GM12801 (cell line): ENCODE results near the gene CCL5.

Experiments
- CTCF ChIP-seq: IDR thresholded peaks from one replicate; pipeline ENCODE4 v1.5.1; 2011; ENCODE audit warnings: control low read depth; ENCODE audit not compliant: insufficient read length; ENCODE audit errors: extremely low read depth

Gene CCL5

GRCh38 chr17:35872196-35872980, 7.8 kb downstream of the CCL5 start:
- TF ChIP-seq CTCF, result no peak

DNA sequence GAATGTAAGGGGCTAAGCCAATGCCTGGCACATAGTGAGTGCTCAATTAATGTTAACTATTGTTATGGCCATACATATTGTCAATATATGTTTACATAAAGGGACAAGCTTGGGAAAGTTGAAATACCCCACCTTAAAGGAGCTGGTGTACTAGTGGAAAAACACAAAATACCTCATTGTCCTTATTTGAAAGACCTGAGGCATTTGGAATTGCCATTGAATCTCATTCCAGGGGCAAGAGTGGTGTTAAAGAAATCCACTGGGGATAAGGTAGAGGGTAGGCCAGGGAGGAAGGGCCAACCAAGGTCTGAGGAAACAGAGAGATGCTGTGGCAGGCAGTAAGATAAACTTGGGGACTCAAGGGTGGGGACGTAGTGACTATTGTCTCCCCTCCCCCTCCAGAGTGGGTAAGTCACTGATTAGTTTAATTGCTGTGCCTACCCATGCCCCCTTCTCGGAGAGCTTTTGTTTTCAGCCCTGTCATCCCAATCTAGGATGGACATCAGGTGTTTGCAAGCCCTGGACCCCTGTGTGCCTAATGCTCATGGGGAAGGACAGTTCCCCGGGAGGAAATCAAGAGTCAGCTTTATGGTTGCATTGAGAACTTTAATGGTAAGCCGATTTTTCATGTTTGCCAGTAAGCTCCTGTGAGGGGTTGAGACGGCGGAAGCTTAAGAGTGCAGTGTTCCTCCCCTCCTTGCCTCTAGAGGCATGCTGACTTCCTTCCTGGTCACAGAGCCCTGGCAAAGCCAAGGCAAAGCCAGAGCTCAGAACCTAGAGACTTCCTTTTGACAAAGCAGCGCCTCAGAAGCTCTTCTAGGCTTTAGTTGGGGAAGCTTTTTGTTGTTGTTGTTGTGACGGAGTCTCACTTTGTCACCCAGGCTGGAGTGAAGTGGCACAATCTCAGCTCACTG, 9.0 kb downstream of the CCL5 start:
- no peak for TF ChIP-seq CTCF

DNA sequence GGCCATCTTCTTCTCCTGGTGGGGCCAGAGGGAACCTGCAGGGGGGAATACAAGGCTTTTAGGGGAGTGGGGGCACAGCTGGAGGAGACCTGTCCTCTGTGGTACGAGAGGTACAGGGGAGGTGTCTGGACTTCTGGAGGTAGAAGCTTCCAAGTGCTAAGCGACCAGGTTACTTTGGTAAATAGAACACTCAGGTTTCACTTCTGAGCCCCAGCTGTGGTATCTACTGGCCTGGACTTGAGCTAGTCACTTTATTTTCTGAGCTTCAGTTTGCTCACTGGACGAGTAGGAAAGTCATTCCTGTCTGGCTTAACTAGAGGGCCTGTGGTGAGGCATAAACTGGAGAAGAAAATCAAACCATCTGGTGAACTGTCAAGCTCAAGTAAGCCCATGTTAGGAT, 11.4 kb downstream of the CCL5 start, which contains the start of gene HEATR9:
HEATR9 (minus strand) TSS at position 155 of the 400 bp plus-strand sequence; CDS start at position 6, 149 bp downstream.
- no peak for TF ChIP-seq CTCF

DNA sequence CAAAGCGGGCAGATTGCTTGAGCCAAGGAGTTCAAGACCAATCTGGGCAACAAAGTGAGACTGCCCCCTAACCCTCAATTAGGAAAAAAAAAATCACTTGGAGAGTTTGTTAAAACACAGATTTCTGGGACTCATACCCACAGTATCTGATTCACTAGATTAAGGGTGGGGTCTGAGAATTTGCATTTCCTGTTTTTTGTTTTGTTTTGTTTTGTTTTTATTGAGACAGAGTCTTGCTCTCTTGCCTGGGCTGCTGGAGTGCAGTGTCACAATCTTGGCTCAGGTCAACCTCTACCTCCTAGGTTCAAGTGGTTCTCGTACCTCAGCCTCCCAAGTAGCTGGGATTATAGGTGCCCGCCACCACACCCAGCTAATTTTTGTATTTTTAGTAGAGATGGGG, 12.6 kb downstream of the CCL5 start:
- TF ChIP-seq CTCF, result no peak

GRCh38 chr17:35866341-35866950, 13.7 kb downstream of the CCL5 start:
- TF ChIP-seq CTCF, result no peak

GRCh38 chr17:35865412-35866340, 14.5 kb downstream of the CCL5 start:
- no peak for TF ChIP-seq CTCF
